Measurements from ENCODE around the gene BTNL9. TPM values are rescaled to one million over a fixed set of nuclear protein-coding genes. Genes with fewer than 3 reads are reported as not detected.

The BTNL9 gene
- total RNA-seq, 3 donors from 2014 or later (not counting 1 experiment from before 2014, with no cell fraction given) = 0.54 TPM; not detected in 2

GRCh38 chr5:181109489-181110013 is 69.5 kb downstream of the BTNL9 start:
- Histone ChIP-seq H3K27me3 (ENCODE audit: control insufficient read depth, insufficient read depth, low read length) (peaks cover 12% of the 10 kb centered on the region), H3K27ac (ENCODE audit: low read length) (no peak overlapping the region), H3K4me3 (ENCODE audit: low read length) (no peak overlapping the region), H3K4me1 (ENCODE audit: control insufficient read depth, insufficient read depth, low read length) (no peaks in the 10 kb centered on the region), H3K36me3 (ENCODE audit: control insufficient read depth, insufficient read depth, low read length) (no peaks in the 10 kb centered on the region), H3K9me3 (ENCODE audit: control insufficient read depth, insufficient read depth, low read length) (no peaks in the 10 kb centered on the region)
- H3K27ac Mint-ChIP-seq = no peak overlapping the region
- no peak for ATAC-seq
- H3K36me3 Mint-ChIP-seq = no peaks in the 10 kb centered on the region
- H3K4me3 Mint-ChIP-seq = no peak overlapping the region
- H3K27me3 Mint-ChIP-seq (ENCODE audit: low read depth in 2 of 2) = peaks cover 29 to 48% of the 10 kb centered on the region in 2 donors
- peaks cover 1 to 4% of the 10 kb centered on the region in 2 donors for H3K4me1 Mint-ChIP-seq
- 55% methylated on average over 11 of the region's 11 CpGs for WGBS (ENCODE audit: insufficient coverage)
- no peak for TF ChIP-seq CTCF (IDR thresholded peaks at IDR 0.05)
- H3K9me3 Mint-ChIP-seq = no peaks in the 10 kb centered on the region
- intact Hi-C loops (cut with micrococcal nuclease) = no loop called here
- no peak for DNase-seq

GRCh38 chr5:181111010-181111409 is 70.9 kb downstream of the BTNL9 start:
- no peak for TF ChIP-seq CTCF (IDR thresholded peaks at IDR 0.05)
- Mint-ChIP-seq H3K27ac (no peak overlapping the region), H3K36me3 (no peaks in the 10 kb centered on the region), H3K4me3 (no peak overlapping the region), H3K27me3 (ENCODE audit: low read depth in 2 of 2) (peaks cover 29 to 53% of the 10 kb centered on the region in 2 donors), H3K9me3 (no peaks in the 10 kb centered on the region), H3K4me1 (no peaks in the 10 kb centered on the region)
- Histone ChIP-seq H3K27ac (ENCODE audit: low read length) (no peak overlapping the region), H3K4me3 (ENCODE audit: low read length) (no peak overlapping the region), H3K27me3 (ENCODE audit: control insufficient read depth, insufficient read depth, low read length) (peaks cover 17% of the 10 kb centered on the region), H3K4me1 (ENCODE audit: control insufficient read depth, insufficient read depth, low read length) (no peaks in the 10 kb centered on the region), H3K36me3 (ENCODE audit: control insufficient read depth, insufficient read depth, low read length) (no peaks in the 10 kb centered on the region), H3K9me3 (ENCODE audit: control insufficient read depth, insufficient read depth, low read length) (no peaks in the 10 kb centered on the region)
- intact Hi-C loops (cut with micrococcal nuclease) = no loop called here
- 83% methylated on average over 5 of the region's 5 CpGs for whole genome bisulfite sequencing (ENCODE audit: insufficient coverage)
- DNase-seq (no peak), ATAC-seq (no peak)

Other genes with a start within 250 kb of the BTNL9 start
- gene MGAT1, start 237.5 kb upstream of the BTNL9 start, total RNA-seq = 100 to 1,000 TPM; 105 to 149 (median 130) TPM
- 10 to 100 TPM; 16.6 to 21.0 (median 20.3) TPM for gene ZFP62, start 179.0 kb upstream of the BTNL9 start, total RNA-seq
- under 1 TPM in 1 of 3 donors, not detected in 2; 0.75 TPM for gene BTNL8, start 141.1 kb upstream of the BTNL9 start, total RNA-seq
- gene BTNL3, start 51.4 kb upstream of the BTNL9 start, total RNA-seq = not detected
- gene OR2V1, start 90.9 kb downstream of the BTNL9 start, total RNA-seq = not detected
- gene OR2V2, start 107.3 kb downstream of the BTNL9 start, total RNA-seq = not detected
- gene TRIM7, start 164.9 kb downstream of the BTNL9 start, total RNA-seq = 1 to 10 TPM in 1 of 3 donors, under 1 TPM in 1, not detected in 1; 0.73 to 1.2 TPM
- 10 to 100 TPM; 33.4 to 41.6 (median 36.0) TPM for gene TRIM41, start 183.0 kb downstream of the BTNL9 start, total RNA-seq
- gene RACK1, start 203.6 kb downstream of the BTNL9 start, total RNA-seq = 1,000 to 10,000 TPM; 1,089 to 1,233 (median 1,138) TPM
- 10 to 100 TPM; 43.4 to 60.0 (median 44.4) TPM for gene TRIM52, start 220.9 kb downstream of the BTNL9 start, total RNA-seq

Data from natural killer cell (primary cell).